ENCODE results near the gene BORCS8. TPM values are rescaled to one million over a fixed set of nuclear protein-coding genes. Genes with fewer than 3 reads are reported as not detected.

BORCS8 gene
- total and polyA plus RNA-seq, 2 of the 13 experiments (the other 11 are each of a cell fraction or from before 2014, with no cell fraction given) = 9.6 to 13.3 TPM

DNA sequence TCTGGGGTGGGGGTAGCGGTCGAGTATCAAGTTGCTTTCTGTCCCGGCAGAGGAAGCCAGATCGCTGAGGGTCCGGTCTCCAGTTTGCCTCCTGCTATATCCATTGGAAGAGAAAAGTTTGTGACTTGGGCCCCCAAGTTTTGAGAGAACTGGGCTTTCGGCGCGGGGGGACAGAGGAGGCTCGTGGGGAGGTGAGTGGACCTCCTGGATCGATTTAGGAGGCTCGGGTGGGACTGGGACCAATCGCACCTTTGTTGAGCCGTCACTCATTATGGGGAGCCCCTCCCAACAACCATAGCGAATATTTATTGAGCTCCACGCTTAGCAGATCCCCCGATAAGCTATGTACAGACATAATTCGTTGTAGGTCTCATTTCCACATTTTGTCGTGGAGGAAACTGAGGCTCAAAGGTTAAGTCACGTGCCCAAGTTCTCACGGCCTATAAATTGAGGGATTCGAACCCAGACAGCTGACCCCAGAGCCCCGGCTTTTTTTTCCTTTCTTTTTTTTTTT lies 1.0 kb upstream of the BORCS8 start:
- ATAC-seq = peak; percentile 7

More for the DNA sequence above, 1.0 kb upstream of the BORCS8 start:
- Histone ChIP-seq H3K4me3 (replicated peaks in 1 of 3; ENCODE audit: insufficient read depth in 1 of 3, low read depth in 2 of 3, low read length in 3 of 3) (peak overlapping the region; percentile 62 to 98 (median 76)), H3K9me3 (ENCODE audit: low read length) (no peaks in the 10 kb centered on the region), H3K4me1 (ENCODE audit: insufficient read depth, low read length) (peaks cover 28% of the 10 kb centered on the region), H3K27ac (ENCODE audit: extremely low read length, insufficient read depth, low read length) (peak overlapping the region; percentile 68), H3K27me3 (ENCODE audit: control insufficient read depth in 1 of 2, insufficient read depth in 2 of 2, low read length in 2 of 2) (no peaks in the 10 kb centered on the region; a peak in 1 of 5 replicates), H3K36me3 (replicated peaks in 1 of 2; ENCODE audit: control insufficient read depth in 1 of 2, insufficient read depth in 2 of 2, low read length in 2 of 2) (peaks cover 0 to 9% of the 10 kb centered on the region in 2 experiments; a peak in 4 of 5 replicates), H4K20me1 (ENCODE audit: insufficient read depth, low read length) (no peaks in the 10 kb centered on the region), H3K4me2 (ENCODE audit: low read depth, low read length) (peak overlapping the region; percentile 89), H2AFZ (ENCODE audit: low read length) (peak overlapping the region; percentile 89), H3K9ac (ENCODE audit: insufficient read depth, low read depth, low read length) (peak overlapping the region; percentile 91), H3K79me2 (ENCODE audit: insufficient read depth, low read length) (peaks cover 17% of the 10 kb centered on the region)
- DNase-seq (ENCODE audit: low spot score) = no peak
- in situ Hi-C loops (cut with HindIII; ENCODE audit: extremely low pct_ligation_motif_present, low pct_unique_long_range_greater_than_20kb) (no loop called here), intact Hi-C loops (cut with micrococcal nuclease; ENCODE audit: unreplicated experiment) (loop anchor here (2.0 kb wide), 1 partner anchor 128 kb away; the partner anchor contains the start of genes MAU2 and SUGP1)
- TF ChIP-seq ZNF788 (CRISPR knock-in tag; IDR thresholded peaks at IDR 0.05; ENCODE audit: borderline replicate concordance) (0 out of 2 replicates have a peak, but pooled peaks have one; percentile 30), SIX1 (CRISPR knock-in tag; IDR thresholded peaks at IDR 0.05; ENCODE audit: borderline replicate concordance) (peak; percentile 54; the same call in 1 of the 2 replicates), ZNF496 (CRISPR knock-in tag; IDR thresholded peaks at IDR 0.05; ENCODE audit: insufficient replicate concordance) (no peak), POGZ (CRISPR knock-in tag; IDR thresholded peaks at IDR 0.05) (no peak), SMAD1 (CRISPR knock-in tag; IDR thresholded peaks at IDR 0.05; ENCODE audit: borderline replicate concordance, low read depth) (no peak), RBM39 (IDR thresholded peaks at IDR 0.05; ENCODE audit: low read depth, low read length, poor library complexity, severe bottlenecking) (no peak), ZBTB20 (CRISPR knock-in tag; IDR thresholded peaks at IDR 0.05; ENCODE audit: borderline replicate concordance, low read depth) (no peak), MAFF (IDR thresholded peaks at IDR 0.05; ENCODE audit: low read depth, low read length) (no peak), ZNF598 (CRISPR knock-in tag; IDR thresholded peaks at IDR 0.05; ENCODE audit: borderline replicate concordance) (no peak), IKZF4 (CRISPR knock-in tag; IDR thresholded peaks at IDR 0.05; ENCODE audit: borderline replicate concordance, low read depth, not compliant biosample characterization) (no peak), ZNF567 (CRISPR knock-in tag; IDR thresholded peaks at IDR 0.05; ENCODE audit: borderline replicate concordance) (no peak), PHF8 (CRISPR knock-in tag; IDR thresholded peaks at IDR 0.05) (0 out of 2 replicates have a peak, but pooled peaks have one; percentile 29), ZNF713 (CRISPR knock-in tag; IDR thresholded peaks at IDR 0.05) (no peak), ISL2 (CRISPR knock-in tag; IDR thresholded peaks at IDR 0.05) (no peak), ZFY (CRISPR knock-in tag; IDR thresholded peaks at IDR 0.05) (0 out of 2 replicates have a peak, but pooled peaks have one; percentile 4), GTF2F1 (IDR thresholded peaks at IDR 0.05; ENCODE audit: low read length) (no peak), KLF16 (CRISPR knock-in tag; IDR thresholded peaks at IDR 0.05) (0 out of 4 replicates have a peak, but pooled peaks of 1 of the 2 experiments have one; percentile 4), ZNF317 (CRISPR knock-in tag; IDR thresholded peaks at IDR 0.05) (peak; percentile 32; the same call in 1 of the 2 replicates), SIX4 (CRISPR knock-in tag; IDR thresholded peaks at IDR 0.05) (0 out of 2 replicates have a peak, but pooled peaks have one; percentile 19)
- TF ChIP-seq, protein P1, sequence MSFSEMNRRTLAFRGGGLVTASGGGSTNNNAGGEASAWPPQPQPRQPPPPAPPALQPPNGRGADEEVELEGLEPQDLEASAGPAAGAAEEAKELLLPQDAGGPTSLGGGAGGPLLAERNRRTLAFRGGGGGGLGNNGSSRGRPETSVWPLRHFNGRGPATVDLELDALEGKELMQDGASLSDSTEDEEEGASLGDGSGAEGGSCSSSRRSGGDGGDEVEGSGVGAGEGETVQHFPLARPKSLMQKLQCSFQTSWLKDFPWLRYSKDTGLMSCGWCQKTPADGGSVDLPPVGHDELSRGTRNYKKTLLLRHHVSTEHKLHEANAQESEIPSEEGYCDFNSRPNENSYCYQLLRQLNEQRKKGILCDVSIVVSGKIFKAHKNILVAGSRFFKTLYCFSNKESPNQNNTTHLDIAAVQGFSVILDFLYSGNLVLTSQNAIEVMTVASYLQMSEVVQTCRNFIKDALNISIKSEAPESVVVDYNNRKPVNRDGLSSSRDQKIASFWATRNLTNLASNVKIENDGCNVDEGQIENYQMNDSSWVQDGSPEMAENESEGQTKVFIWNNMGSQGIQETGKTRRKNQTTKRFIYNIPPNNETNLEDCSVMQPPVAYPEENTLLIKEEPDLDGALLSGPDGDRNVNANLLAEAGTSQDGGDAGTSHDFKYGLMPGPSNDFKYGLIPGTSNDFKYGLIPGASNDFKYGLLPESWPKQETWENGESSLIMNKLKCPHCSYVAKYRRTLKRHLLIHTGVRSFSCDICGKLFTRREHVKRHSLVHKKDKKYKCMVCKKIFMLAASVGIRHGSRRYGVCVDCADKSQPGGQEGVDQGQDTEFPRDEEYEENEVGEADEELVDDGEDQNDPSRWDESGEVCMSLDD (CRISPR knock-in tag; IDR thresholded peaks at IDR 0.05; ENCODE audit: borderline replicate concordance) = peak; percentile 65; the same call in 1 of the 2 replicates
- ChIA-PET CTCF (ENCODE audit: low intra/inter-chr PET ratio, low total read pairs) (no interaction called here), POLR2A (interaction anchor here (0.6 to 2.7 kb wide), 6 partner anchors 9 to 87 kb away, joined by 3 to 43 read pairs (median 3); partner anchors contain the start of gene NR2C2AP)
- 4% methylated on average over 11 of the region's 22 CpGs for WGBS (ENCODE audit: low lambda C conversion rate)
- BruUV-seq (replicated peaks) = TSS peak; percentile 87
- FAIRE-seq = no peak
